Erythroblast (primary cell): ENCODE results near the gene PWWP2B.

Experiments used
- GATA1 ChIP-seq: IDR thresholded peaks from 2 replicates; pipeline ENCODE4 v1.6.1; 2011; ENCODE audit warnings: low read depth, mild to moderate bottlenecking, control low read depth, low read length, moderate library complexity
- POLR2A ChIP-seq: IDR thresholded peaks from 2 replicates; pipeline ENCODE4 v1.6.1; 2011; ENCODE audit warnings: mild to moderate bottlenecking, low read length

DNA sequence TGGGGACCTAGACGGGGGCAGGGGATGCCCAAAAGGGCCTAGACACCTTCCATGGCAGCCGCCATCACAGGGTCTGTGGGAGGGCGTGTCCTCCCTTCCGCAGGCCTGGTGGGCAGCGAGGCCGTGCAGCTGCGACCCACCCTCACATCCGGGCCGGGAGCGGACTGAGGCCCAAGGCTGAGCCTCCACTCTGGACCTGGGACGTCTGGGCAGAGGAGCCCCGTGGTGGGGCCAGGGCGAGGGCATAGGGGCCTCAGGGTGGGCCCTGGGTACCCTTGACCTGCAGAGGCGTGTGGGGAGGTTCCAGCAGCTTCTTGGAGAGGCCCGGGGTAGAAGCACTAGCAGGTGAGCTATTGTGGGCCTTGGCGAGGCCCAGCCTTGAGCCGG is 49.2 kb downstream of the PWWP2B start:
- TF ChIP-seq POLR2A = no peak
- no peak for TF ChIP-seq GATA1
